Type B pancreatic cell (in vitro differentiated cells): Measurements from ENCODE around the gene HIVEP2. TPM values are rescaled to one million over a fixed set of nuclear protein-coding genes. Genes with fewer than 3 reads are reported as not detected.

Source experiments
- DNase-seq: peaks from one replicate; pipeline ENCODE4 v3.0.0; 2021; ENCODE audit warnings: mixed read lengths; ENCODE audit not compliant: unreplicated experiment; ENCODE audit errors: extremely low spot score
- H3K27ac Mint-ChIP-seq: 2 replicates; pipeline ENCODE4 v1.8.0; 2021; ENCODE audit warnings: mild to moderate bottlenecking, mixed read lengths
- H3K27me3 Mint-ChIP-seq: 2 replicates; pipeline ENCODE4 v1.8.0; 2021; ENCODE audit warnings: mixed read lengths
- H3K36me3 Mint-ChIP-seq: 2 replicates; pipeline ENCODE4 v1.8.0; 2021; ENCODE audit warnings: mixed read lengths
- H3K4me1 Mint-ChIP-seq: one replicate; pipeline ENCODE4 v1.8.0; 2021; ENCODE audit warnings: mixed read lengths; ENCODE audit not compliant: unreplicated experiment
- H3K4me3 Mint-ChIP-seq: 2 replicates; pipeline ENCODE4 v1.8.0; 2021; ENCODE audit warnings: mild to moderate bottlenecking, mixed read lengths
- H3K9me3 Mint-ChIP-seq: 2 replicates; pipeline ENCODE4 v1.8.0; 2021; ENCODE audit warnings: mixed read lengths
- total RNA-seq: library from RNA; stranded (reverse); gene quantifications from 2 replicates; pipeline ENCODE4 v1.2.1, GENCODE V29; 2021; ENCODE audit warnings: low replicate concordance
- TF ChIP-seq, protein P1 (sequence below): fragments of 200-600 bp; sonication (generic); conservative IDR thresholded peaks from 2 replicates; pipeline ENCODE4 v1.5.0; 2021; ENCODE audit warnings: antibody characterized with exemption, mild to moderate bottlenecking

The HIVEP2 gene
- total RNA-seq, 1 donor from 2014 or later = 12.3 TPM

DNA sequence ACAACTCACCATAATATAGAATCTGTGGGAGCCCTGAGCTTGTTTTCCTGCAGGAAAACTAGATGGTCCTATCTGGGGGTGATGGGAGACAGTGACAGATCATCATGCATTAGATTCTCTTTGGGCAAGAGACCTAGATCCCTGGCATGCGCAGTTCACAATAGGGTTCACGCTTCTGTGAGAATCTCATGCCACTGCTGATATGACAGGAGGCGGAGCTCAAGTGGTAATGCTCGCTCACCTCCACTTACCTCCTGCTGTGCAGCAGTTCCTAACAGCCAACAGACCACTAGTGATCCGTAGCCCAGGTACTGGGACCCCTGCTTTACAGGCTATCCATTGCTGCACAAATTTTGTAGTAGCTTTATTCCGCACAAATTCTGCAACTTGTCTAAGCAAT, 84.5 kb downstream of the HIVEP2 start:
- Mint-ChIP-seq H3K36me3 (peaks cover 3% of the 10 kb centered on the region), H3K27ac (no peak overlapping the region), H3K9me3 (no peaks in the 10 kb centered on the region), H3K27me3 (no peaks in the 10 kb centered on the region), H3K4me1 (peaks cover 29% of the 10 kb centered on the region), H3K4me3 (no peak overlapping the region)
- TF ChIP-seq, protein P1, sequence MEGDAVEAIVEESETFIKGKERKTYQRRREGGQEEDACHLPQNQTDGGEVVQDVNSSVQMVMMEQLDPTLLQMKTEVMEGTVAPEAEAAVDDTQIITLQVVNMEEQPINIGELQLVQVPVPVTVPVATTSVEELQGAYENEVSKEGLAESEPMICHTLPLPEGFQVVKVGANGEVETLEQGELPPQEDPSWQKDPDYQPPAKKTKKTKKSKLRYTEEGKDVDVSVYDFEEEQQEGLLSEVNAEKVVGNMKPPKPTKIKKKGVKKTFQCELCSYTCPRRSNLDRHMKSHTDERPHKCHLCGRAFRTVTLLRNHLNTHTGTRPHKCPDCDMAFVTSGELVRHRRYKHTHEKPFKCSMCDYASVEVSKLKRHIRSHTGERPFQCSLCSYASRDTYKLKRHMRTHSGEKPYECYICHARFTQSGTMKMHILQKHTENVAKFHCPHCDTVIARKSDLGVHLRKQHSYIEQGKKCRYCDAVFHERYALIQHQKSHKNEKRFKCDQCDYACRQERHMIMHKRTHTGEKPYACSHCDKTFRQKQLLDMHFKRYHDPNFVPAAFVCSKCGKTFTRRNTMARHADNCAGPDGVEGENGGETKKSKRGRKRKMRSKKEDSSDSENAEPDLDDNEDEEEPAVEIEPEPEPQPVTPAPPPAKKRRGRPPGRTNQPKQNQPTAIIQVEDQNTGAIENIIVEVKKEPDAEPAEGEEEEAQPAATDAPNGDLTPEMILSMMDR = no peak
- no peak for DNase-seq

DNA sequence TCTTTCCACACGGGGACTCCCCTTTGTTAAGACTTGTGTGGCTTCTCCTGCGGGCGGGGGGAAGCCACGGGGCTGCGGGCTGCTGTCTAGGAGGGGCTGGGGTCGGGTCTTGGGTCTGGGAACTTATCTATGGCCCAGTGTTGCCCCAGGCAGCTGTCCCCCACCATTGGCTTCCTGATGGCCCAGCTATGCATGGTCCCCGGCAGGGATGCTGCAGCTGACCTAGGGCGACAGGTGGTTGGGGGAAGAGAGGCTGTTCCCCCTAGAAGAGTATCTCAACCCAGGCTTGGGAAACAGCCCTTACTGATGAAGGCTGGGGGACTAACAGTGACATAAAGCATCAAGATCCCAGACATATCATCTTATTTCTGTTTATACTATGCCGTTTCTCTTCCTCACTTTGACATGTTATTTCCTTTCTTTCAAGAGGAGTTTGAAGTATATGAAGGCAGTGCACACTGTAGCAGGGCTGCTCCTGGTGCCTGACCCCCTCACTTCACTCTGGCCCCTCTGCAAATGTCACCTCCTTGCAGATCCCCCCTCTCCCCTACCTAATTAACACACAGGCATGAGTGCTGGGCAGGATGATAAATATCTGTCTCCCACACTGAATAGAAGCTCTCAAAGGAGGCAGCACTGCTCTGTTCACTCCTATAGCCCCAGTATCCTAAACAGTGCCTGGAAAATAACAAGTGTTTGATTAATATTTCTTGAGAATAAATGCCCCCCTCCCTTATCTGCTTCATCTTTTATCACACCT, 87.0 kb downstream of the HIVEP2 start:
- H3K4me3 Mint-ChIP-seq = no peak overlapping the region
- H3K9me3 Mint-ChIP-seq = no peaks in the 10 kb centered on the region
- H3K36me3 Mint-ChIP-seq = peaks cover 3% of the 10 kb centered on the region
- no peak for DNase-seq
- H3K4me1 Mint-ChIP-seq = peaks cover 37% of the 10 kb centered on the region
- H3K27me3 Mint-ChIP-seq = no peaks in the 10 kb centered on the region
- TF ChIP-seq, protein P1 = no peak
- H3K27ac Mint-ChIP-seq = no peak overlapping the region

DNA sequence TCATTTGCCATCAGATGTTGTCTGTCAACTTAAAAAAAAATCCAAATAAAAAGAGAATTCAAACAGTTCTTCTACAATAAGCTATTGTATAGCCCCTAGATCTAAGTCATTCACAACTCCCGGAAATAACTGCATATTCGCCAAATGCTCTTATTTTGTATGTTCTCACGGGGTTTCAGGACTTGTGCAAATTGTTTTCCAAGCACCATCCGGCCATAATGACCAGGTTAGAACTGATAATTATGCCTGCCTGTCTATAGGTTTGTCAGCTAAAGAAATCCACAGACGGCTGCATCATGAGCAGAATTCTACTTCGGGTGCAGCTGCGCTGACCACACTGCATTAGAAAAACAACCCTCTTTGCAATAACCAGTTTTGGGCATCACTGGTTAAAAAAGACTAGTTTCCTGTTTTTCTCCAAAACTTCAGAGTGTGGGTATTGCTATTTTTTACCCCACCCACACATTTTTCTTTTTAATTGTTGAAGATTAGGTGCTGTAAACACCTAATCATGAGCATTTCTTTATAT, 87.7 kb downstream of the HIVEP2 start:
- no peak overlapping the region for H3K4me3 Mint-ChIP-seq
- peaks cover 3% of the 10 kb centered on the region for H3K36me3 Mint-ChIP-seq
- no peaks in the 10 kb centered on the region for H3K27me3 Mint-ChIP-seq
- no peaks in the 10 kb centered on the region for H3K9me3 Mint-ChIP-seq
- TF ChIP-seq, protein P1 = no peak
- H3K27ac Mint-ChIP-seq = peak overlapping the region; percentile 60
- H3K4me1 Mint-ChIP-seq = peaks cover 37% of the 10 kb centered on the region
- DNase-seq = no peak

DNA sequence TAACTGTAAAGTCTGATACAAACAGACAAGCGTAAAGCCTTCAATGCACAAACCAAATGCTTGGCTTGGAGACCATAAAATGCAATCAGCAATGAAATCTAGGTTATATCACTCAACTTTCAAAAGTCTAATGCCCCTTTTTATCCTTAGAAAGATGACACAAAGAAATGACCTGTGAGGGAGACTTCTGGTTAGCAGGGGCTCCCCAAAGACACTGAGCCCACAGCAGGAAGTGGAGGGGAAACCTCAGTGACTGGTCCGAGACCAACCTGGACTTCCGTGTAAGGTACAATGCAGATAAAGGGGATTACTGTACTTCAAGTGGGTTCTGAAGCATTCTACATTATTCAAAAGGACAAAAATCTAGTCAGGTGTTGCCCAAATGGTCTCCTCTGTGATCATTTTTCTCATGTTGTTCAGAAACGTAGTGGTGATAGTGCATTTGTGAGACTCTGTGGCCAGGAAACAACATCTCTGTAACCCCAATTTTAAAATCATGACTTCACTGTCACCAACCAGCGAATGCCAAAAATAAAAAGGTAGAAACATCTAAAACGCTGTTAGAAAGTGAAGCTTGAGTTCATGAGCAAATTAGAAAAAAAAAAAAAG, 88.2 kb downstream of the HIVEP2 start:
- H3K4me1 Mint-ChIP-seq = peaks cover 37% of the 10 kb centered on the region
- DNase-seq = no peak
- TF ChIP-seq, protein P1 = no peak
- H3K9me3 Mint-ChIP-seq = no peaks in the 10 kb centered on the region
- peaks cover 3% of the 10 kb centered on the region for H3K36me3 Mint-ChIP-seq
- no peak overlapping the region for H3K4me3 Mint-ChIP-seq
- H3K27ac Mint-ChIP-seq = peak overlapping the region; percentile 60
- H3K27me3 Mint-ChIP-seq = no peaks in the 10 kb centered on the region

DNA sequence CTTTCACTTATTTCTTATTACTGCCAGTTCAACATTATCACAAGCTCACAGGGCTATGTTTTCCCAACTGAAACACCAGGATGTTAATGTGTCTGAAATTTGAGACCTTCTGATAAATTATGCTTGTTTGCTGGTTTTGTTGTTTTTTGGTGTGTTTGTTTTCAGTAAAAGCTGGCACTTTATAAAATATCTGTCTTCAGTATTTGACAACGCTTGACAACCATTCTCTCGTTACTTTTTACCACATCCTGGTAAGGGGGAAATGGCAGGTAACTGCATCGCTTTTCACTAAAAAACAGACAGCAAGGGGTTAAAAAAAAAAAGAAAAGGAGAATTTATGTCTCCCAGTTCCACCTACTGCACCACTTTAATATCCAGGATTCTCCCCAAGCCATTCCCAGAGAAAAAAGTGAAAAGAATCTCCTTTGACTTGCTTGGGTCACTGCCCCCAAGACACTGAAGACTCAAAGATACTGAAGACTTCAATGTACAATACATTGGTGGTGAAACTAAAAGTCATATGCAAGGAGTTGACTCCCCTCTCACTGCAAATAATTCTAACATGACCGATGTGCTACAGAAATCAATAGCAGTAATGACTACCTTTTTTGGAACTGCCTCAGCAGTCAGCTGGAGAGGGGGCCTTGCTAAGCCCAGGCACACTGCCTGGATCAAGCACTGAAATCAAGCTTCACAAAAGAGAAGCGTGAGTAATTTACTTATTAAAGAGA, 88.9 kb downstream of the HIVEP2 start:
- Mint-ChIP-seq H3K36me3 (peaks cover 3% of the 10 kb centered on the region), H3K4me3 (no peak overlapping the region), H3K4me1 (peaks cover 37% of the 10 kb centered on the region), H3K27ac (peak overlapping the region; percentile 41), H3K9me3 (no peaks in the 10 kb centered on the region), H3K27me3 (no peaks in the 10 kb centered on the region)
- DNase-seq = no peak
- TF ChIP-seq, protein P1 = no peak
